Hindlimb muscle (tissue), 1 donor: ENCODE data around the gene NFS1. TPM values are rescaled to one million over a fixed set of nuclear protein-coding genes. Genes with fewer than 3 reads are reported as not detected.

Experiments used
- DNase-seq: peaks from one replicate; pipeline ENCODE4 v3.0.0-alpha.2; 2013
- polyA plus RNA-seq: library from polyadenylated mRNA; unstranded; fragments of 120-200 nt; gene quantifications from one replicate; pipeline ENCODE4 v1.2.1, GENCODE V29; 2013; ENCODE audit not compliant: insufficient read length

NFS1 gene
- polyA plus RNA-seq, 1 donor: 16.1 TPM

GRCh38 chr20:35669221-35669620, 29.9 kb downstream of the NFS1 start:
- DNase-seq: no peak

- DNase-seq: no peak
Observed at GRCh38 chr20:35665949-35666288, 33.2 kb downstream of the NFS1 start.

DNA sequence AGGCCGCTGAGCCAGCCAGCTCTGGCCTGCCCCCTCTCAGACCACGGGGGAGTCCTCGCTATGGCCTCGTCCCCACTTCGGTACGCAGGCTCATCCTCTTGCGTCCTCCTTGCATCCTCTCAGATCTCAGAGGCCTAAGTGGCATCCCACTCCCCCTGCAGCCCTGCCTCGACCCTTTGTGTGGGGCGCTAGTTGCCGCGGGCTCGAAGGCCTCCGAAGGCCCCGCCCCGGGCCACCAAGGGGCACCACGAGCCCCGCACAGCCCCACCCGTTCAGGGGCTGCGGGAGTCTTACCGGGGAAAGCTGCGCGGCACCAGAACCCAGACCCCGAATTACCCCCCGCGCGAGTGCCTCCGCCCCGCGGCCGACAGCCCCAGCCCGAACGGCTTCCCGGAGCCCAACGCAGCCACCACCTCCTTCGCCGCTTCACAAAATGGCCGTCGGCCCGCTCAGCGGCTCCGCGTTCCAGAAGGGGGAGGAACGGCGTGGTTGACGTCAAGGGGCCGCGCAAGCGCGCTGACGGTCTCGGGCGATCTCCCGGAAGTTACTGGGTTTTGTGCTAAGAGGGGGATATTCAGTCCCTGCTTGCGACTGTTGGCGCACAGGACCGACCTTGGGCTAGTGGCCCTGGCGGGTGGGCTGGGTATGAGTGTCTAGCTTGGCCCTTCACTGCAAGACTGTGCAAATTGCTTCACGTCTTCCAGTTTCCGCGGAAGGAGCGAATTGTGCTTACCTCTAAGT, 34.5 kb downstream of the NFS1 start, which contains the start of the genes CPNE1 and RBM12:
Gene CPNE1 (minus strand): TSS at position 435 of the 741 bp plus-strand sequence. CDS start 31,977 bp downstream, outside the sequence.
Gene RBM12 (minus strand): TSS at position 435 of the 741 bp plus-strand sequence. CDS start 9,578 bp downstream, outside the sequence.
- DNase-seq: peak; percentile 95

GRCh38 chr20:35663516-35664465, 35.4 kb downstream of the NFS1 start:
- no peak for DNase-seq

- no peak for DNase-seq
Observed at GRCh38 chr20:35662551-35662950, 36.6 kb downstream of the NFS1 start.

DNA sequence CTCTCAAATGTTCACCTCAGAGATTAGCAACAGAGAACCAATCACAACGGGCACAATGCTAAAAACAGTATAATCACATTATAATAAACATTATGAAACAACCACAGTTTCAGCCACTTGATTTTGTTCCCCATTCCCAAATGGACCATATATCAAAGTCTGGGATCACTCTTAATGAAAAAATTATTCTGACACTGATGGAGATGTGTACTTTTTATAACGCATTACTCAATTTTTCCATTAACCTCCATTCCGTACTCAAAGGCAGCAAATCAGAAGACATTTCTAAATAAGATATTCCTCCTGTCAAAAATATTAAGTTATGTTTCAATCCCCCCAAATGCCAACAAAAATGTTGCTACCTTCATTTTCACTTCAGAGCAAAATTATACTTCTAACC, 37.2 kb downstream of the NFS1 start:
- DNase-seq: no peak

DNA sequence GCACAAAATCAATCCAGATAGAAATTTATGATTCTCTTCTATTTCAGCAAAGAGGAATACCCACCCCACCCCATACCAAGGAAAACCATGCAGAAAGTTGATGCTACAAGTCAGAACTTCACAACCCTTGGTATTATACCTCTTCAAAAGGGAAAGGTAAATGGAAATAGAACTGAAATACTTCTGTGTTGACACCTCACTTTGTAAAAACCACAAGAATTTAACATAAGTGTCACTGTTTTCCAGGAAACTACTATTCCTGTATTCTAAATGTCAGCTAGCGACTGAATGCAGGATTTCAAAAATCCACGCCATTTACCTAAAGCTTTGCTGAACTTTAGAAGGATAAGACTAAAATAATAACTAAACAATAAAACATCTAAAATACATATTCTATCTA, 38.1 kb downstream of the NFS1 start:
- DNase-seq: no peak

DNA sequence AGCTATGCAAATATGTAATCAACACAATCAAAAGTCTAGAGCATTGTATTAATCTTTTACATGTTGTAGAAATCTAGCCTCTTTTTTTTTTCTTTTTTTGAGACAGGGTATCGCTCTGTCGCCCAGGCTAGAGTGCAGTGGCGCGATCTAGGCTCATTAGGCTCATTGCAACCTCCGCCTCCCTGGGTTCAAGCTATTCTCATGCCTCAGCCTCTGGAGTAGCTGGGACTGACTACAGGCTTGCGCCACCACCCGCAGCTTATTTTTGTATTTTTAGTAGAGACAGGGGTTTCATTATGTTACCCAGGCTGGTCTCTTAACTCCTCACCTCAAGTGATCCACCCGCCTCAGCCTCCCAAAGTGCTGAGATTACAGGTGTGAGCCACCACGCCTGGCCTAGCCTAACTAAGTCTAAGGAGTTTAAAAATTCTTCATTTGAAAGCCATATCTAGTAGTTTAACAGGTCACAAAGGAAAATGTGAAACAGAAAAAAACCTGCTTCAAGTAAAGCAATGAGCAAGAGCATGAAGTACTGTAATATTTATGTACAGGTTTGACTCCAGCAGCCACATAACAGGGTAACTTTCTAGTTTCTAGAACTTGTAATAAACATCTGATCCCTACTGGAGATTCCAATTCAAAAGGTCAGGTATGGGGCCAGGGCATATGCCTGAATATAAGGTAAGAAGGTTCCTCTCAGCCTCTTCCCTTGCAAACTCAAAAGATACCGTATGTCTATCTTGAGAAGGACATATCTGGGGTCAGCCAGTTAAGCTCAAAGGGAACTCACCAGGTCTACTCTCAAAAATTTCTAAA, 38.8 kb downstream of the NFS1 start:
- DNase-seq: no peak

- DNase-seq: no peak
Observed at GRCh38 chr20:35657271-35657670, 41.9 kb downstream of the NFS1 start.

- DNase-seq: no peak
Observed at GRCh38 chr20:35654415-35654814, 44.7 kb downstream of the NFS1 start.

GRCh38 chr20:35653893-35654292, 45.3 kb downstream of the NFS1 start:
- no peak for DNase-seq

DNA sequence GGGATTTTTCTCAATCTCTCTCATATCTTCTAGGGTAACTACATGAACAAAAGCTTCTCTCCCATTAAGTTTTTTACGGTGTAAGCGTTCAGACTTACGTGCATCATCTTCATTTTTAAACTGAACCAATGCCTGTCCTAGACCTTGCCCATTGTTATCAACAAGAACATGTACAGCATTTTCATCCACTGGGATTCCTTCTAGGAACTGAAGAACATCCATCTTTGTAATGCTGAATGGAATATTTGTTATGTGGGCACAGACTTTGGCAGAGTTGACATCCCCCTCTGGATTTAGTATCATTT, 45.8 kb downstream of the NFS1 start:
- DNase-seq: no peak

DNA sequence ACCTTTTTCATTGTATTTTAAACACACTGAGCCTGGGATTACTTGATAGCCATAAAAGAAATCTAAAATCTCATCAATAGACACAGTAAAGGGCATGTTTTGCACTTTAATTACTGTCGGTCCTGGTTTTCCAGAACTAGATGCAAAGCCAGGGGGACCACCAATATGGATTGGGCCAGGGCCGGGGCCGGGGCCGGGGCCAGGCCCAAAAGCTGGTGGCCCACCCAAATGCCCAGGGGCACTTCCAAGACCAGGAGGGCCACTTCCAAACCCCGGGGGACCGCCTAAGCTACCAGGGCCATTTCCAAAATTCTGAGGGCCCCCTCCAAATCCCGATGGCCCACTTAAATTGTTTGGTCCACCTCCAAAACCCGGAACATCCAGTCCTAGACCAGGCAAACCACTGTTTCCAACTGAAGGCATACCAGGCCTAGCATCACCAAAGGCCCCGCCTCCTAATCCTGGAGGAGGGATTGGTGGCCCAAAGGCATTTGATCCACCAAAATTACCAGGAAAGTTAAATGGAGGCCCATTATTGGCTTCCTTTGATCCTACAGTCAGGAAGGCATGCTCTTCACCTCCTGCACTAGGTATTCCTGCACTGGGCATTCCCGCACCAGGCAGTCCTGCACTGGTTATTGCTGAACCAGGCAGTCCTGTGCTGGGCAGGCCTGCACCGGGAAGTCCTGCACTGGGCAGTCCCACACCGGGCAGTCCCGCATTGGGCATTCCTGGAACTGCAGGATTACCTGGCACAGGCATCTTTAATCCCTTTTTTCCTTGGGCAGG, 46.3 kb downstream of the NFS1 start:
- DNase-seq: no peak

DNA sequence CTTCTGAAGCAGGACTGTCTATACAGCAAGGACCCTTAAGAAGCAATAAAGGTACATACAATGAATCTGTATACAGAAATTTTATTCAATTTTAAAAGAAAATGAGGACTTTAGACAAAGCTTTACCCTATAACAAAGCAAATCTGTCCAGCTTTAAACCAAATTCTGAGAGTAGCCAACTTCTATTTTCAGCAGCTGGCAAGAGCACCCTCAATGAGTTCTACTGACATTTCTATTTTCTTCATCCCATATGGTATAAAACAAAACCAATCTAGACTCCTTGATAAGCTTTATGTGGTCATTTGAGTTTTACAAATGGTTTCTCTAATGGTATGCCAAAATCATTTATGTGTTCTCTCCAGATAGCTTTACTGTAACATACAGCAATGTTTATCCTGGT, 47.2 kb downstream of the NFS1 start:
- DNase-seq: no peak

DNA sequence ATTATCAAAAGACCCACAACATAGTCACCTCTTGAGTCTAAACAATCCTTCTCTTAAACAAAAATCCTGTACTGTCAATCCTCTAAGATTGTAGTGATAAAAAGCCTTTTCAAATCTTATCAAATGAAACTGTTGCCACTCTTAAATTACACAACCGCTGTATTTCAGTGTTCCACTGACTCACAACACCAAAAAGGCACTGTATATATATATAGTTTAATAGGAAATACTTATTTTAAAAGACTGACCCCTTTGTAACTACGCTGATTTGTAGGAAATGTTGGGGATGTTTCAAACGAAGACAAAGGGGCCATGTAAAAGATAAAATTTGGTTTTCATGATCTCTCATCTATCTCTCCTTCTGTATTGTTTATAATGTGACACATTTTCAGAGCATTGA, 48.5 kb downstream of the NFS1 start:
- no peak for DNase-seq

DNA sequence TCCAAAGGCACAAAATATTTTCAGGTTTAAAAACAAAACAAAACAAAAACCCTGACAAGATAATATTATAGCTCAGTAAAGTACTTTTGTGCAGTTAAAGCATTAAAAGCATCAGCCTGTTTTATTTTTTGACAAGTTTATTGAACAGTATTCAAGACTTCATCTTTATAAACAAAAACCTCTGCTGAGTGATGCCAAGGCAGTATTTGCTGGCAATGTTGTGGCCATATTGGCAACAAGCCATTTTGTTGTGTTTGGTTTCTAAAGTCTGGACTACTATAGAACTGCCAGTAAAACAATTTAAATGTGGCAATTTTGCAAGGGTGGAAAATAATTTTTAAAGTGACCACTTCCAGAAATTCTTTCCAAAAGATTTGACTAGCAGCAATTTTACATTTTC, 50.3 kb downstream of the NFS1 start:
- DNase-seq: no peak

- DNase-seq: no peak
Observed at GRCh38 chr20:35644806-35645205, 54.3 kb downstream of the NFS1 start.

DNA sequence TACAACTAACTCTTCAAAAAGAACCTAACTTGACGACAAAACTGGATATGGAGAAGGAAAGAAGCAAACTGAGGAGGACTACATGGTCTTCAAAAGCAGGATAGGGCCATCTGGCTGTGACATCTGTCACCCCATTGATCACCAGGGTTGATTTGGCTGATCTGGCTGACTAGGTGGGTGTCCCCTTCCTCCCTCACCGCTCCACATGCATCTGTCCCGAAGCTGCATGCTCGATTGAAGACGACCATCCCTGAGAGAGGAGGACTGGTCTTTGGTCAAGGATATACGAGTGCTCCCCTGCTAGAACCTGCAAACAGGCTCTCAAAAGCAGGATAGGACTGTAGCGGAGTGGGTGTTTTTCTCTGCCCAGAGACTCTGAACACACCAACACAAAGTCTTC, 56.1 kb downstream of the NFS1 start:
- no peak for DNase-seq

- no peak for DNase-seq
Observed at GRCh38 chr20:35641743-35642142, 57.4 kb downstream of the NFS1 start.

GRCh38 chr20:35640724-35641123, 58.4 kb downstream of the NFS1 start:
- no peak for DNase-seq

DNA sequence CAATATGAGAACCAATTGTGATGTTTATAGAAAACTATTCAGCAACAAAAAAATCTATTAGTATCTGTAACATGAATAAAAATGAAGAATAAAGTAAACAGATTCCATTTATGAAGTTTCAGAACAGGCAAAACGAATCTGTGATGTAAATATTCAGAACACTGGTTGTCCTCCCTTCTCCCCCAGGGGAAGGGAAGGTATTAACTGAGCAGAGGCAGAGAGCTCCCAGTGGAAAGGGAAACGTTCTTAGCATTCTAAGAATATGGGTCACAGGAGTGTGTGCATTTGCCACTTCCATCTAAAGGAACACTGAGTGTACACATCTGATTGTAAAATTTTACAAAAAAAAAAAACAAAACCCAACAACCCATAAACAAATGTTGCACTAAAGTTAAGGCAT, 60.4 kb downstream of the NFS1 start:
- no peak for DNase-seq

- DNase-seq: no peak
Observed at GRCh38 chr20:35637276-35637675, 61.9 kb downstream of the NFS1 start.
